Neural progenitor cell (in vitro differentiated cells): Measurements from ENCODE around the gene NPC1L1. TPM values are rescaled to one million over a fixed set of nuclear protein-coding genes. Genes with fewer than 3 reads are reported as not detected.
"Not testable (repeated sequence)": the region's sequence is repeated elsewhere in the genome, so short reads cannot be mapped to it uniquely, and the experiment has no call there.

Experiments
- DNase-seq: peaks from one replicate; pipeline ENCODE4 v3.0.0-alpha.2; 2016; ENCODE audit warnings: low spot score
- H2AFZ ChIP-seq: fragments of 200-600 bp; sonication (generic); replicated peaks from 2 replicates; pipeline ENCODE4 v1.6.1; 2016; ENCODE audit warnings: antibody characterized with exemption
- H3F3A ChIP-seq: fragments of 200-600 bp; sonication (generic); 2 replicates; pipeline ENCODE4 v1.6.1; 2016; ENCODE audit warnings: antibody characterized with exemption, low read depth
- H3K27ac ChIP-seq: fragments of 200-600 bp; sonication (generic); 2 replicates; pipeline ENCODE4 v1.5.1; 2016; ENCODE audit warnings: mild to moderate bottlenecking
- H3K27me3 ChIP-seq: fragments of 200-600 bp; sonication (generic); 2 replicates; pipeline ENCODE4 v1.6.1; 2016; ENCODE audit warnings: mild to moderate bottlenecking, moderate library complexity
- H3K36me3 ChIP-seq: fragments of 200-600 bp; sonication (generic); 2 replicates; pipeline ENCODE4 v1.5.1; 2016
- H3K4me1 ChIP-seq: fragments of 200-600 bp; sonication (generic); 2 replicates; pipeline ENCODE4 v1.6.1; 2016; ENCODE audit warnings: mixed run types
- H3K4me2 ChIP-seq: fragments of 200-600 bp; sonication (generic); 2 replicates; pipeline ENCODE4 v1.6.1; 2016
- H3K4me3 ChIP-seq: fragments of 200-600 bp; sonication (generic); 2 replicates; pipeline ENCODE4 v1.5.1; 2016
- H3K79me2 ChIP-seq: fragments of 200-600 bp; sonication (generic); 2 replicates; pipeline ENCODE4 v1.6.1; 2016; ENCODE audit warnings: low read depth
- H3K9ac ChIP-seq: fragments of 200-600 bp; sonication (generic); 2 replicates; pipeline ENCODE4 v1.6.1; 2016
- H3K9me3 ChIP-seq: fragments of 200-600 bp; sonication (generic); 2 replicates; pipeline ENCODE4 v1.5.1; 2016; ENCODE audit warnings: low read depth
- H4K20me1 ChIP-seq: fragments of 200-600 bp; sonication (generic); 2 replicates; pipeline ENCODE4 v1.6.1; 2016; ENCODE audit warnings: low read depth
- H3K27ac Mint-ChIP-seq: 3 replicates; pipeline ENCODE4 v1.8.0; 2021; ENCODE audit warnings: mixed read lengths
- H3K27me3 Mint-ChIP-seq: 2 replicates; pipeline ENCODE4 v1.8.0; 2022; ENCODE audit warnings: low read depth, mild to moderate bottlenecking, inconsistent platforms, moderate library complexity, mixed read lengths; ENCODE audit not compliant: insufficient read depth
- H3K36me3 Mint-ChIP-seq: 3 replicates; pipeline ENCODE4 v1.8.0; 2021; ENCODE audit warnings: mixed read lengths
- H3K4me1 Mint-ChIP-seq: 3 replicates; pipeline ENCODE4 v1.8.0; 2021; ENCODE audit warnings: mixed read lengths
- H3K4me3 Mint-ChIP-seq: 3 replicates; pipeline ENCODE4 v1.8.0; 2021; ENCODE audit warnings: mild to moderate bottlenecking, moderate library complexity, mixed read lengths
- H3K9me3 Mint-ChIP-seq: 3 replicates; pipeline ENCODE4 v1.8.0; 2020; ENCODE audit warnings: mixed read lengths
- CTCF ChIP-seq: fragments of 200-600 bp; sonication (generic); IDR thresholded peaks from 2 replicates; pipeline ENCODE4 v1.5.1; 2017; ENCODE audit warnings: antibody characterized with exemption, mild to moderate bottlenecking
- EZH2 ChIP-seq: fragments of 200-600 bp; sonication (generic); IDR thresholded peaks from 2 replicates; pipeline ENCODE4 v1.6.1; 2017; ENCODE audit warnings: antibody characterized with exemption, mild to moderate bottlenecking, moderate library complexity
- EZH2phosphoT487 ChIP-seq: fragments of 200-600 bp; sonication (generic); IDR thresholded peaks from 2 replicates; pipeline ENCODE4 v1.6.1; 2017; ENCODE audit warnings: antibody characterized with exemption
- total RNA-seq: library from RNA; depleted of rRNA; stranded (reverse); fragments of >200 nt; gene quantifications from 2 replicates; pipeline ENCODE4 v1.2.3, GENCODE V29; 2015; ENCODE audit warnings: low replicate concordance

The NPC1L1 gene
- total RNA-seq, 1 donor from 2014 or later, result not detected

GRCh38 chr7:44511863-44512468, 29.2 kb downstream of the NPC1L1 start:
- H3K4me1 ChIP-seq, result no peaks in the 10 kb centered on the region
- no peak for DNase-seq
- peaks cover 4% of the 10 kb centered on the region for H3K9me3 Mint-ChIP-seq
- no peak overlapping the region for H3K27ac Mint-ChIP-seq
- no peaks in the 10 kb centered on the region for H3F3A ChIP-seq
- H3K4me3 ChIP-seq, result no peak overlapping the region
- H3K27ac ChIP-seq, result no peak overlapping the region
- H2AFZ ChIP-seq, result no peak overlapping the region
- H3K27me3 ChIP-seq, result no peaks in the 10 kb centered on the region
- H3K9ac ChIP-seq, result no peak overlapping the region
- no peaks in the 10 kb centered on the region for H3K4me1 Mint-ChIP-seq
- no peaks in the 10 kb centered on the region for H3K36me3 Mint-ChIP-seq
- no peak overlapping the region for H3K4me3 Mint-ChIP-seq
- H3K4me2 ChIP-seq, result no peak overlapping the region
- no peaks in the 10 kb centered on the region for H3K36me3 ChIP-seq
- H3K9me3 ChIP-seq, result no peaks in the 10 kb centered on the region
- H4K20me1 ChIP-seq, result no peaks in the 10 kb centered on the region
- H3K79me2 ChIP-seq, result no peaks in the 10 kb centered on the region
- peaks cover 2% of the 10 kb centered on the region for H3K27me3 Mint-ChIP-seq
- no peak for TF ChIP-seq EZH2
- no peak for TF ChIP-seq CTCF
- TF ChIP-seq EZH2phosphoT487, result no peak

GRCh38 chr7:44511236-44511635, 29.9 kb downstream of the NPC1L1 start:
- TF ChIP-seq CTCF (no peak), EZH2phosphoT487 (no peak), EZH2 (no peak)
- no peaks in the 10 kb centered on the region for H3K9me3 ChIP-seq
- H3K9ac ChIP-seq, result no peak overlapping the region
- peaks cover 5% of the 10 kb centered on the region for H3K27me3 Mint-ChIP-seq
- H3F3A ChIP-seq, result no peaks in the 10 kb centered on the region
- H3K27ac Mint-ChIP-seq, result no peak overlapping the region
- no peaks in the 10 kb centered on the region for H3K4me1 ChIP-seq
- H3K79me2 ChIP-seq, result no peaks in the 10 kb centered on the region
- no peak overlapping the region for H3K4me3 ChIP-seq
- H3K4me2 ChIP-seq, result no peak overlapping the region
- no peaks in the 10 kb centered on the region for H3K27me3 ChIP-seq
- no peaks in the 10 kb centered on the region for H3K36me3 ChIP-seq
- H3K36me3 Mint-ChIP-seq, result no peaks in the 10 kb centered on the region
- peaks cover 7% of the 10 kb centered on the region for H3K9me3 Mint-ChIP-seq
- DNase-seq, result no peak
- no peak overlapping the region for H2AFZ ChIP-seq
- H3K4me1 Mint-ChIP-seq, result no peaks in the 10 kb centered on the region
- H4K20me1 ChIP-seq, result no peaks in the 10 kb centered on the region
- no peak overlapping the region for H3K4me3 Mint-ChIP-seq
- H3K27ac ChIP-seq, result no peak overlapping the region

- H3K27ac Mint-ChIP-seq, result no peak overlapping the region
- H3K79me2 ChIP-seq, result no peaks in the 10 kb centered on the region
- H4K20me1 ChIP-seq, result no peaks in the 10 kb centered on the region
- no peak for DNase-seq
- H3K9me3 Mint-ChIP-seq, result peaks cover 7% of the 10 kb centered on the region
- H3K4me3 Mint-ChIP-seq, result no peak overlapping the region
- H3K27ac ChIP-seq, result no peak overlapping the region
- H3F3A ChIP-seq, result no peaks in the 10 kb centered on the region
- H3K36me3 ChIP-seq, result no peaks in the 10 kb centered on the region
- H3K4me1 Mint-ChIP-seq, result no peaks in the 10 kb centered on the region
- no peak overlapping the region for H3K9ac ChIP-seq
- no peaks in the 10 kb centered on the region for H3K36me3 Mint-ChIP-seq
- no peaks in the 10 kb centered on the region for H3K9me3 ChIP-seq
- no peak overlapping the region for H2AFZ ChIP-seq
- no peak for TF ChIP-seq EZH2
- no peak for TF ChIP-seq CTCF
- no peak for TF ChIP-seq EZH2phosphoT487
- peaks cover 5% of the 10 kb centered on the region for H3K27me3 Mint-ChIP-seq
- H3K4me1 ChIP-seq, result no peaks in the 10 kb centered on the region
- peaks cover 15% of the 10 kb centered on the region for H3K27me3 ChIP-seq
- H3K4me3 ChIP-seq, result no peak overlapping the region
- no peak overlapping the region for H3K4me2 ChIP-seq
Measured at GRCh38 chr7:44508328-44509030, 32.7 kb downstream of the NPC1L1 start.

GRCh38 chr7:44506592-44507288, 34.4 kb downstream of the NPC1L1 start:
- not testable (repeated sequence) for H3K4me3 ChIP-seq, H3K79me2 ChIP-seq, H4K20me1 ChIP-seq, H3K9me3 ChIP-seq, H3K36me3 Mint-ChIP-seq, DNase-seq, H3K9me3 Mint-ChIP-seq, H3K4me3 Mint-ChIP-seq, H3F3A ChIP-seq, H2AFZ ChIP-seq, H3K27me3 Mint-ChIP-seq, H3K36me3 ChIP-seq, H3K27ac ChIP-seq, H3K4me1 ChIP-seq, H3K27ac Mint-ChIP-seq, H3K4me1 Mint-ChIP-seq, H3K4me2 ChIP-seq, H3K9ac ChIP-seq
- H3K27me3 ChIP-seq, result peaks cover 30% of the 10 kb centered on the region
